ENCODE measurements around the gene CCIN. TPM values are rescaled to one million over a fixed set of nuclear protein-coding genes. Genes with fewer than 3 reads are reported as not detected.

The CCIN gene
- total RNA-seq, 1 experiment from 2014 or later: 0.13 TPM

DNA sequence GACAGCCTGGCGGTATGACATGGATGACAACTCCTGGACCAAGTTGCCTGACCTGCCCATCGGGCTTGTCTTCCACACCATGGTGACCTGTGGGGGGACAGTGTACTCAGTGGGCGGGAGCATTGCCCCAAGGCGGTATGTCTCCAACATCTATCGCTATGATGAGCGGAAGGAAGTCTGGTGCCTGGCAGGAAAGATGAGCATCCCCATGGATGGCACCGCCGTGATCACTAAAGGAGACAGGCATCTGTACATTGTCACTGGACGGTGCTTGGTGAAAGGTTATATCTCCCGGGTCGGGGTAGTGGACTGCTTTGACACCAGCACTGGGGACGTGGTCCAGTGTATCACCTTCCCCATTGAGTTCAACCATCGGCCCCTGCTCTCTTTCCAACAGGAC, 1.3 kb downstream of the CCIN start:
- intact Hi-C loops (cut with micrococcal nuclease; ENCODE audit: unreplicated experiment): no loop called here
- no TSS peak for BruUV-seq (replicated peaks)
- no peak for DNase-seq (ENCODE audit: low read depth, low spot score)
- H3K27ac ChIP-seq (ENCODE audit: low read length): no peak overlapping the region
- peaks cover 3% of the 10 kb centered on the region; the same call in 1 of the 2 replicates for H3K4me1 ChIP-seq (ENCODE audit: control insufficient read depth, insufficient read depth, low read length)
- H3K4me3 ChIP-seq (ENCODE audit: low read depth in 2 of 2, low read length in 2 of 2): no peak overlapping the region
- in situ Hi-C loops (cut with HindIII; ENCODE audit: low pct_unique_long_range_greater_than_20kb, low sequenced_read_pairs): no loop called here
- no peaks in the 10 kb centered on the region for H3K9me3 ChIP-seq (ENCODE audit: control insufficient read depth, insufficient read depth, low read depth, low read length)
- ChIA-PET POLR2A (no interaction called here), CTCF (no interaction called here)
- no peak for ATAC-seq
- no peaks in the 10 kb centered on the region for H3K36me3 ChIP-seq (ENCODE audit: control insufficient read depth, insufficient read depth, low read length)
- TF ChIP-seq SIN3A (IDR thresholded peaks at IDR 0.05; ENCODE audit: borderline replicate concordance, insufficient read depth, low read depth, low read length) (no peak), POLR2AphosphoS5 (IDR thresholded peaks at IDR 0.05; ENCODE audit: low read depth, low read length) (no peak), TCF7L2 (IDR thresholded peaks at IDR 0.05; ENCODE audit: low read depth, low read length) (no peak)
- TF ChIP-seq, protein P1, sequence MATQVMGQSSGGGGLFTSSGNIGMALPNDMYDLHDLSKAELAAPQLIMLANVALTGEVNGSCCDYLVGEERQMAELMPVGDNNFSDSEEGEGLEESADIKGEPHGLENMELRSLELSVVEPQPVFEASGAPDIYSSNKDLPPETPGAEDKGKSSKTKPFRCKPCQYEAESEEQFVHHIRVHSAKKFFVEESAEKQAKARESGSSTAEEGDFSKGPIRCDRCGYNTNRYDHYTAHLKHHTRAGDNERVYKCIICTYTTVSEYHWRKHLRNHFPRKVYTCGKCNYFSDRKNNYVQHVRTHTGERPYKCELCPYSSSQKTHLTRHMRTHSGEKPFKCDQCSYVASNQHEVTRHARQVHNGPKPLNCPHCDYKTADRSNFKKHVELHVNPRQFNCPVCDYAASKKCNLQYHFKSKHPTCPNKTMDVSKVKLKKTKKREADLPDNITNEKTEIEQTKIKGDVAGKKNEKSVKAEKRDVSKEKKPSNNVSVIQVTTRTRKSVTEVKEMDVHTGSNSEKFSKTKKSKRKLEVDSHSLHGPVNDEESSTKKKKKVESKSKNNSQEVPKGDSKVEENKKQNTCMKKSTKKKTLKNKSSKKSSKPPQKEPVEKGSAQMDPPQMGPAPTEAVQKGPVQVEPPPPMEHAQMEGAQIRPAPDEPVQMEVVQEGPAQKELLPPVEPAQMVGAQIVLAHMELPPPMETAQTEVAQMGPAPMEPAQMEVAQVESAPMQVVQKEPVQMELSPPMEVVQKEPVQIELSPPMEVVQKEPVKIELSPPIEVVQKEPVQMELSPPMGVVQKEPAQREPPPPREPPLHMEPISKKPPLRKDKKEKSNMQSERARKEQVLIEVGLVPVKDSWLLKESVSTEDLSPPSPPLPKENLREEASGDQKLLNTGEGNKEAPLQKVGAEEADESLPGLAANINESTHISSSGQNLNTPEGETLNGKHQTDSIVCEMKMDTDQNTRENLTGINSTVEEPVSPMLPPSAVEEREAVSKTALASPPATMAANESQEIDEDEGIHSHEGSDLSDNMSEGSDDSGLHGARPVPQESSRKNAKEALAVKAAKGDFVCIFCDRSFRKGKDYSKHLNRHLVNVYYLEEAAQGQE (IDR thresholded peaks at IDR 0.05; ENCODE audit: insufficient read depth in 1 of 2, low read depth in 2 of 2, low read length in 1 of 2): no peak
- TF ChIP-seq, protein P2, sequence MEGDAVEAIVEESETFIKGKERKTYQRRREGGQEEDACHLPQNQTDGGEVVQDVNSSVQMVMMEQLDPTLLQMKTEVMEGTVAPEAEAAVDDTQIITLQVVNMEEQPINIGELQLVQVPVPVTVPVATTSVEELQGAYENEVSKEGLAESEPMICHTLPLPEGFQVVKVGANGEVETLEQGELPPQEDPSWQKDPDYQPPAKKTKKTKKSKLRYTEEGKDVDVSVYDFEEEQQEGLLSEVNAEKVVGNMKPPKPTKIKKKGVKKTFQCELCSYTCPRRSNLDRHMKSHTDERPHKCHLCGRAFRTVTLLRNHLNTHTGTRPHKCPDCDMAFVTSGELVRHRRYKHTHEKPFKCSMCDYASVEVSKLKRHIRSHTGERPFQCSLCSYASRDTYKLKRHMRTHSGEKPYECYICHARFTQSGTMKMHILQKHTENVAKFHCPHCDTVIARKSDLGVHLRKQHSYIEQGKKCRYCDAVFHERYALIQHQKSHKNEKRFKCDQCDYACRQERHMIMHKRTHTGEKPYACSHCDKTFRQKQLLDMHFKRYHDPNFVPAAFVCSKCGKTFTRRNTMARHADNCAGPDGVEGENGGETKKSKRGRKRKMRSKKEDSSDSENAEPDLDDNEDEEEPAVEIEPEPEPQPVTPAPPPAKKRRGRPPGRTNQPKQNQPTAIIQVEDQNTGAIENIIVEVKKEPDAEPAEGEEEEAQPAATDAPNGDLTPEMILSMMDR (IDR thresholded peaks at IDR 0.05): no peak
- no peaks in the 10 kb centered on the region for H3K27me3 ChIP-seq (ENCODE audit: control insufficient read depth, insufficient read depth, low read length)

DNA sequence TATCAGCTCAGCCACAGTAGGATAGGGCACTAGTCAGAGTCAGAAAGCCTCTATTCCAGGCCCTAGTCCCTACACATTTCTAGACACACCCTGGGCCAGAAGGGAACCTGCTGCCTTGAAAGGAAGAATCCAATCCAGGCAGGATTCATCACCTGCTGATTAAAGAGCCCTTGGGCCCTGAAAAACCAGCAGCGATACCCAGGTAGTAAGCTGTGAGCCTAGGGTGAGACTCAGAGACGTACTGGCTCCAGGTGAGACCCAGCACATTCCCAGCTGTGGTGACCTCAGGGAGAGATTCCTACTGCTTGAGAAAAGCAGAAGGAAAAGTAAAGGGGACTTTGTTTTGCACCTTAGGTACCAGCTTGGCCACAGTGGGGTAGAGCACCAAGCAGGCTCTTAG, 4.7 kb downstream of the CCIN start:
- CTCF ChIA-PET: no interaction called here
- Histone ChIP-seq H3K4me1 (ENCODE audit: control insufficient read depth, insufficient read depth, low read length) (no peaks in the 10 kb centered on the region), H3K4me3 (ENCODE audit: low read depth in 2 of 2, low read length in 2 of 2) (no peak overlapping the region), H3K9me3 (ENCODE audit: control insufficient read depth, insufficient read depth, low read depth, low read length) (no peaks in the 10 kb centered on the region), H3K27ac (ENCODE audit: low read length) (no peak overlapping the region), H3K36me3 (ENCODE audit: control insufficient read depth, insufficient read depth, low read length) (no peaks in the 10 kb centered on the region), H3K27me3 (ENCODE audit: control insufficient read depth, insufficient read depth, low read length) (no peaks in the 10 kb centered on the region)
- TF ChIP-seq TCF7L2 (IDR thresholded peaks at IDR 0.05; ENCODE audit: low read depth, low read length): no peak
- TF ChIP-seq, protein P2 (IDR thresholded peaks at IDR 0.05): no peak
- TF ChIP-seq, protein P1 (IDR thresholded peaks at IDR 0.05; ENCODE audit: insufficient read depth in 1 of 2, low read depth in 2 of 2, low read length in 1 of 2): no peak
- TF ChIP-seq SIN3A (IDR thresholded peaks at IDR 0.05; ENCODE audit: borderline replicate concordance, insufficient read depth, low read depth, low read length): no peak
- no peak for TF ChIP-seq POLR2AphosphoS5 (IDR thresholded peaks at IDR 0.05; ENCODE audit: low read depth, low read length)
- intact Hi-C loops (cut with micrococcal nuclease; ENCODE audit: unreplicated experiment): no loop called here
- no TSS peak for BruUV-seq (replicated peaks)
- in situ Hi-C loops (cut with HindIII; ENCODE audit: low pct_unique_long_range_greater_than_20kb, low sequenced_read_pairs): no loop called here
- DNase-seq (ENCODE audit: low read depth, low spot score) (no peak), ATAC-seq (no peak)
- POLR2A ChIA-PET: interaction anchor here (0.6 kb wide), 1 partner anchor 839 kb away, joined by 3 read pairs; no protein-coding TSS in a partner anchor

Data from Panc1 (cell line).